NCI-H2196 treated with DMSO at 0.1 percent for 48 hours (cell line): ENCODE measurements around the gene CTXN2.

Experiments used
- DNase-seq: peaks from one replicate; lab custom pipeline; 2025; ENCODE audit not compliant: unreplicated experiment; lab: John Stamatoyannopoulos, UW

CTXN2 gene

GRCh38 chr15:48221885-48222284 is 30.4 kb downstream of the CTXN2 start:
- DNase-seq = no peak

GRCh38 chr15:48222627-48223026 is 31.2 kb downstream of the CTXN2 start:
- DNase-seq = no peak

GRCh38 chr15:48225771-48226170 is 34.3 kb downstream of the CTXN2 start:
- DNase-seq = no peak

- no peak for DNase-seq
Observed at GRCh38 chr15:48230498-48230897, 39.0 kb downstream of the CTXN2 start.

GRCh38 chr15:48233246-48233645 is 41.8 kb downstream of the CTXN2 start:
- no peak for DNase-seq

- DNase-seq = no peak
Observed at GRCh38 chr15:48239334-48239733, 47.9 kb downstream of the CTXN2 start.

GRCh38 chr15:48242015-48242414 is 50.5 kb downstream of the CTXN2 start:
- DNase-seq = no peak

- no peak for DNase-seq
Observed at GRCh38 chr15:48242535-48242934, 51.1 kb downstream of the CTXN2 start.

- no peak for DNase-seq
Observed at GRCh38 chr15:48244921-48245320, 53.5 kb downstream of the CTXN2 start.

GRCh38 chr15:48248414-48248813 is 56.9 kb downstream of the CTXN2 start:
- no peak for DNase-seq

- DNase-seq = peak; percentile 19
Observed at GRCh38 chr15:48250640-48251076, 59.2 kb downstream of the CTXN2 start.

- no peak for DNase-seq
Observed at GRCh38 chr15:48253172-48253571, 61.7 kb downstream of the CTXN2 start.
